ENCODE measurements around the gene VPS51.

Gene VPS51

GRCh38 chr11:65121865-65122696, 26.1 kb downstream of the VPS51 start, which contains the start of the genes FAU and MRPL49:
TSS of gene FAU (minus strand) at chr11:65122134. CDS start at chr11:65121813, 321 bp downstream.
TSS of gene MRPL49 (plus strand) at chr11:65122321. CDS start at chr11:65122347, 26 bp downstream.
- DNase-seq: peak; percentile 99

GRCh38 chr11:65124480-65125196, 28.6 kb downstream of the VPS51 start:
- DNase-seq: no peak

DNA sequence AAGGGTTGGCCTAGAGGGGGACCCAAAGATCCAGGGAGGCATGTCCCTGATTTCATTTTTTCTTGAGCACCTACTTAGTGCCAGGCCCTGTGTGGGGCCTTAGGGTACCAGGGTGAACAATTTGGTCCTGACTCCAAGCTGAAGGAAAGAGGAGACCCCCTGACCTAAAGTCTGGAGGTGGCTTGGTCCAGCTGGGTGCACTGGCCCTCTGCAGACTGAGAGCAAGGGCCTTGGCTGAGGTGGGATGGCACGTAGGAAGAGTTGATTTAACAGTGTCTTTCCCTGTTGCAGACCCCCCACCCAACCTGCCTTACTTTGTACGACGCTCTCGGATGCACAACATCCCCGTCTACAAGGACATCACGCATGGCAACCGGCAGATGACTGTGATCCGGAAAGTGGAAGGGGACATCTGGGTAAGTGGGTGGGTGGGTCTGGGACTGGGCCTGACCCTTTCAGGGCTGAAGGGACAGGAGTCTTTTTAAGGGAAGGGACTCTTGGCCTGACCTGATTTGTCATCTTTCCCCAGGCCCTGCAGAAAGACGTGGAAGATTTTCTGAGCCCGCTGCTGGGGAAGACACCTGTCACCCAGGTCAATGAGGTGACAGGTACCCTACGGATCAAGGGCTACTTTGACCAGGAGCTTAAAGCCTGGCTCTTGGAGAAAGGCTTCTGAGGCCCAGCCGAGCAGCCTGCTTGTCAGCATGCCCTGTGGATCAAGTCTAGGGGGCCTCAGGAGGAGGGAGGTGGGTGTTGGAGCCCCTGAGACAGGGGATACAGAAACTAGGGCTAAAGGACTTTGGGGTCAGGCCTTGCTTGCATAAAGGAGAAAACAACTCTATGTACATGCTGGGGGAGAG, 29.4 kb downstream of the VPS51 start:
- DNase-seq: no peak

DNA sequence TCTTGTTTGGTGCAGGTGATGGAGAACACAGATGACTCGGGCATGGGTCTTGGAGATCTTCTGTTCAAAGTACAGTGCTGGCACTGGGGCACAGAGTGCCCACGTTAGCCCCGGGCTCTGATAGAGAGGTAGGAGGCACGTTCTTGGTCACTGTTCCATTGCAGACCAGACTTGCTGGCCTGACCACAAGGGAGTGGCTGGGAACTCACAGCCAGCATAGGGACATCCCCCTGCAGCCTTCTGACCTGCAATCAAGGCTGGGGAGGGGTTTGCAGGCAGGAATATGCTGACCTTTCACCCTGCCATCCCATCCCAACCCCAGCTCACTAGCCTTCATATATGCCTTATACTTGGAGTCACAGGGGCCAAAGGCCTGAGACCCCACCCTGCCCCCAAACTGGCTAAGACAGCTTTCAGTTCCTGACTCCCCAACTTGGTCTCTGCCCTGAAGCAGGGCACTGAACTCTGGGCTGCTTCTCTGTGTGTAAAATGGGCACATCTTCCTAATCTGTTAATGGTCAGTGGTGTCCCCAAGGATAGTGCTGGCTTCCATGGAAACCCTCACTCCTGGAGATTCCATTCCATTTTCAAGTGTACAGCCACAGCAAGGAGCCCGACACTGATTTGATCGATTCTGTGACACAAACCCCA, 30.7 kb downstream of the VPS51 start:
- no peak for DNase-seq

- no peak for DNase-seq
Measured at GRCh38 chr11:65127473-65128181, 31.6 kb downstream of the VPS51 start.

DNA sequence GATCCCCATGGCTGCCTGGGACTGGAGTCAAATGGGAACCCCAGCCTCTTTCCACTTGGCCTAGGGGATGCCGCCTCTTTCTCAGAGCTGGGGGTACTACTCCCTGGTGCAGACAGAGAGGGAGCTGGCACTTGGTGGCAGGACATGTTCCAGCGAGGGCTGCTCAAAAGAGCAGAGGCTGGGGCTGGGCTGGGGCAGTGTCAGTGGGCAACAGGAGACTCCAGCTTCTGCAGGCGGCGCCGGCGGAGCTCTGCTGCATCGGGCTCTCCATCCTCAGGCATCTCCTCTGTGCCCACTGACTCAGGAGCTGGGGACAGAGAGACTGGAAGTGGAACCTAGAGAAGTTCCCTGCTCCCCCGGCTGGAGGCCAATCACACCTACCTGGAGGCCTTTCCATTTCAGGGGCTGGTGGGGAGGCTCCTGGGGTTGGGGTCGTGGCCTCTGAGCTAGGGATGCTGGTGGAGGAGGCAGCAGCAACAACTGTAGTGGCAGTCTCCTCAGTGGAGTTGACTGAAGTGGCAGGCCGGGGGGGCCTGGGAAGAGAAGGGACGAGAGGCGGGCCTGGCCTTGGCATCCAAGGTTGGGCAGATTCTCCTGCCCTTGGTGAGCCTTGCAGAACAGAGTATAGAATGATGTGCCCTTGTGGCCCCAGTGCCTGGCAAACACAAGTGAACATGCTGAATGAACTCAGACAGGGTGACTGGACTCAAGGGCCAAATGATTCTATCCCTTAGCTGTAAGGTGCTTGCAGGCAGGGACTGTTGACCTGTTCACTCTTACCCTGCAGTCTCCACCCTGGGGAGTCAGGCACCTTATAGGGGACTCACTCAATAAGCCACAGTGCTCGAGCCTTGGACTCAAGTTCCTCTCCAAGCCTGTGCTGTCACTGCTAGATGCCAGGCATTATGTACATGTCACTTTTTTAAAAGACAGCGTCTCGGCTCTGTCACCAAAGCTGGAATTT, 32.5 kb downstream of the VPS51 start:
- no peak for DNase-seq

DNA sequence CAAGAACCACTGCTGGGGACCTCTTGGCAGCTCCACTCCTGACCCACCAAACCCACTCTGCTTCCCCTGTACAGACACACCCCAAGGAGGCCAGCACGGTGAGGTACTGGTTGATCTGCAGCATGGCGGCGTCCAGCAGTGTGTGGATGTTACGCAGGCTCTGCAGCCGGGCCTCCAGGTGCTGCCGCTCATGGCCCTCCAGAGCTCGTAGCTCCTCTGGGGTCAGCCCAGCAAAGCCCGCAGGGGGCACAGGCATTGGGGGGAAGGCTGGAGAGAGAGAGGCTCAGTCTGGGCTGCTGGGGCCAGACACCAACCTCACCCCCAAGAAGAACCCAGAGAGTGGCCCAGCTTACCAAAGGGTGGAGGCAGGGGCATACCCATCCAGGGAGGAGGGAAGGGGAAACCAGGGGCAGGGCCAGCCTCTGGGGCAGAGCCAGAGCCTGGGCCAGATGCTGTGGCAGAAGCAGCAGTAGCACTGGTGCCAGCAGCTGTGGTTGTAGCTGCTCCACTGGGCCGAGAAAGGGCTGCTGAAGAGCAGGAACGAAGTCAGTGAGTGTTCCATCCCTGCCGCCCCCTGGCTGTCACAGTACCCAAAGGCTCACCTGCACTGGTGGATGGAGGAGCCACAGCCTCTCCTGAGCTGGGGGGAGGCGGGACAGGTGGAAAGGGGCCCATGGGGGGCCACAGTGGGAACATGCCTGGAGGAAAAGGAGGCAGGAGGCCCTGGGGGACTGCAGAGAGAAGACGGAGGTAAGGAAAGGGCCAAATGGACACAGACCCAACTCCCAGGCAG, 33.8 kb downstream of the VPS51 start:
- DNase-seq: no peak

DNA sequence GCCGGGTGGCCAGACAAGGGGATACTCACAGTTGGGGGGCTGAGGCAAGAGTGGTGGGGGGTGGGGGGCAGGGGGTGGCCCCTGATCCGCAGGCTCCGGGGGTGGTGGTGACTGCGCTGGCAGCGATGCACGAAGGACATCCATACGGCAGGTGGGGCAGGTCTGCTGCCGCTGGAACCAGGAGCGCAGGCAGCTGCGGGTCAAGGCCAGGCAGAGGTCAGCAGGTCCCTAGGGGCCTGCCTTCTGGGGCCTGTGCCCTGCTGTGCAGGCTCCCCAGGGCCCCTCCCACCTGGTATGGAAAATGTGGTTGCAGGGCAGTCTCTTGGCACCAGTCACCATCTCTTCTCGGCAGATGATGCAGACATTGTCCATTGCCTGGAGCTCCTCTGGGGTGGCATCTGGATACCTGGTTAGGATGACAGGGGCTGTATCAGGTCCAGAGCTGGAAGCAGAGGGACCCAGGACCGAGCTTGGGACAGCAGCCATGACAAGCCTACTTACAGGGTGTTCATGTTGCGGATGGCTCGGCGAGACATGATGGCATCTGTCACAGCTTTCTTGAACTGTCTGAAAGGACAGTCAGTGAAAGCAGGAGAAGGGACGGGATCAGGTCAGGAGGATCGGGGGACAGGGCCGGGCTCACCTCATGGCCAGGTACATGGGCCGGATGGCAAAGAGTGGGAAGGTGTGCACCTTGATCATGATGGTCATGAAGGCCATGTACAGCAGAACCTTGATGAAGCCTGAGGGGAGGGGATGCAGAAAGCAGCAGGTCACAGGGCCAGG, 34.8 kb downstream of the VPS51 start:
- no peak for DNase-seq

GRCh38 chr11:65131417-65131776, 35.4 kb downstream of the VPS51 start:
- no peak for DNase-seq

DNA sequence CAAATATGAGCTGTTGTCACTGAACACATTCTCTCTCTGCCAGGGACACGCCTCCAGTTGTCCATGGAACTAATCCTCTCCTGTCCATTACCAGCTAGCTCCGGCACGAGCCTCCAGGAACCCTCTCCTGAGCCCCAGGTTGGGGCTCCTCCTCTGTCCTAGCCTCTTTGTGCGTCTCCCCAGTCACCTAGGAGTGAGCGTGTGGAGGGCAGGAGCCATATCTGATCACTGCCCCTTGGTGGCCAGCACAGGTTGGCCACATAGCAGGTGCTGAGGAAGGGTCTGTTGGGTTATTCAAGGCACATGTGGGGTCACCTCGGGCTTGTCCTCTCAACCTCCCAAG, 35.9 kb downstream of the VPS51 start:
- no peak for DNase-seq

DNA sequence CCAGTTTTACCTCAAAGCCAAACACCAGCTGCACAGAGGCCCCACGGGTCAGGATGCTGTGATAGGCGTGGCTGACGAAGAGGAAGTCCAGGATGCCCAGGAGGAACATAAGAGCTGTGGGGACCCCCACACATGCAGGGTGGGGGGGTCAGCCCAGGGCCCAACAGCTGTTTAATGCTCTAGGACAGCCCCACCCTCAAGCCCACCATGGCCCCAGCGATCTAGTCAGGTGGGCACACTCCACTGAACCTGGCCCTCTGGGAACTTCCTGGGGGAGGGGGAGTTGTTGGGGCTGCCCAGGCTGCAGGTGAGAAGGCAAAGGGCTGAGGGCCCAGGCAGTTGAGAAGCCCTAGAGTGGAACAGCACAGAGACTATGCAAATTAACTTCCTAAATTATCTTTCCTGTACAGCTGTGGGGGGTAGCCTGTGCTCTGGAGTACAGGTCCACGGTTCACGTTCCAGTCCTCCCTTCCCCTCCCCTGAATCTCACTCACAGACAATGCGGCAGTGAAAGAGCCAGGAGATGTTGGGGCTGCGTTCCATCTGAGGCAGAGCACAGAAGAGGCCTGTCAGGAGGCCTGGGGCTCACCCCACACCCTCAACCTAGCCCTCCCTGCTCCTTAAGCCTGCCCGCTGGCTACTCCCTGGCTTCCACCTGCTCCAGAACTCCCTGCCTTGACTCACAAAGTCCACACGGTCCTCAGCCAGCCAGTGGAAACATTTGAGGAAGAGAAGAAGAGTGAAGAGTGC, 36.4 kb downstream of the VPS51 start:
- no peak for DNase-seq

DNA sequence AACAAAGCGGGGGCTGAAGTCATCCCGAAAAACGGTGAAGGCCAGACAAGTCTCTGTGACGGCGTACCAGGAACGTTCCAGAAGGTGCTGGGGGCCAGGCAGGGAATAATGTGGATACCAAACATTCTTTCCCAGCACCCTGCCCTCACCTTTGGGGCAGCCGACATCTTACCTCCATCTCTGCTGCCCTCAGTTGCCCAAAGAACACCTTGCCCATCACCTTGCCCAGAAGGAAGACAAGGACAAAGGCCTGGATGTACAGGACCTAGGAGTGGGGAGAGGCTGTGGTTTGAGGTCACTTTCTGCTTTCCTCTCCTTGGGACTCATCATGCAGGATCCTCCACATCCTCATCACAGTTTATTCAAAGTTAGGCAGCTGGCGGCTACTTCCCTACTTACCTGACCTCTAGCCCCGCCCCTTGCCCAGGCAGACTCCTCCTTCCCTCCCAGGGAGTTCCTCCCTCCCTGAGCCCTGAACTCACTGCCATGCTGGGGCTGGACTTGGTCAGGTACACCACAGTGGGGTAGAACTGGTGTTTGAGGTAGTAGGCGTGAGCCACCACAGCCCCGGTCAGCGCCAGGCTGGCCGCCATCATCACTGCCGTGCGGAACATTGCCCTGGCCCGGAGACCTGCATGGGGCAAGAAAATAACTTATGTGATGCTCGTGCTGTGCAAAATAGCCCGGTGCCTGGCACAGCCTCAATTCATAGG, 37.1 kb downstream of the VPS51 start:
- DNase-seq: peak; percentile 61

DNA sequence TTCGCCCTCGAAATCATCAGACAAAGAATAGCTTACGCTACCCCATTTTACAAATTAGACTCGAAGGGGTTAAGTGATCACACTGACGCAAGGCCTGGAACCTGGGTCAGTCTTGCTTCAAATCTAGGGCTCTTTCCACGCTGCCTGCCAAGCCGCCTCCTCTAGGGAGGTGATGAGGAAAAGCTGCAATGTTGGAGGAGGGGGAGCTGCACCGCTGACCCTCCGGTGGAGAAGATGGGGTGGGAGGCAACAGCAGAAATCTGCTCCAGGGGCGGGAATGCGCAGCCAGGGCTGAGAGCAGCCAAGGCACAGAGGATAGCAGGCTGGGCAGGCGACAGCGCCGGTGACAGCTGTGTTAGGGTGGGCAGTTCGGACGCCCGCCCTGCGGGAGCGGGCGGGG, 37.7 kb downstream of the VPS51 start:
- no peak for DNase-seq

DNA sequence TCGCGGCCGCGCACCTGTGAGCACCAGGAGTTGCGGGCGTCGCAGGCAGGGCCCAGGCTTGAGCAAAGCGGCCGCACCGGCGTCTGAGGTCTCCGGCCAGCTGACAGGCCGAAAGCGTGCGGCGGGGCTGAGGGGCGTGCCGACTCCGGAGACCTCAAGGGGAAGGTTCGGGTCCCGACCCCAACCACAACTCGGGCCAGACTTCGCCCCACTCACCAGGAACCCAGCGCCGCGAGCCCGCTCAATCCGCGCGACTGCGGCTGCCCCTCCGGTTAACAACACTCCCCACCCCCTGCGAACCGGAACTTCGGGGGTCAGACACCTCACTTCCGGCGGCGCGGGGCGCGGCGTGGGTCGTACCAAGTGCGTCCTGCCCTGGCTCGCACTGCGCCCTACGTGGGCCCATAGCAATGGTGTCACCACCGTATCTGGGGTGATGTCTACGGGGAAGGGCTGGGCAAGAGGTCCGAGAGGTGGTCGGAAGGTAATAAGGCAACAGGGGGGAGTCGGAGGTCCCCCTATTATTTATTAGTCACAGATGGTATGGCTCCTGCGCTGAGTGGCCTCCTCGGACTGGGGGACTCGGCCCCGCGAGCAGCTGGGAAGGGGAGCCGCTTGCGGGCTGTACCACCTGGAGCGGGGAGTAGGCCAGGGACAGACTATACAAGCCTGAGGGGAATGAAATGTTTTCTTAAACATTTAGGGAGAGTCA, 38.4 kb downstream of the VPS51 start, which contains the start of gene SYVN1:
Gene SYVN1, minus strand, starts transcription at position 280 of the 712 bp plus-strand sequence. CDS start 918 bp downstream, outside the sequence.
- peak; percentile 94 for DNase-seq

DNA sequence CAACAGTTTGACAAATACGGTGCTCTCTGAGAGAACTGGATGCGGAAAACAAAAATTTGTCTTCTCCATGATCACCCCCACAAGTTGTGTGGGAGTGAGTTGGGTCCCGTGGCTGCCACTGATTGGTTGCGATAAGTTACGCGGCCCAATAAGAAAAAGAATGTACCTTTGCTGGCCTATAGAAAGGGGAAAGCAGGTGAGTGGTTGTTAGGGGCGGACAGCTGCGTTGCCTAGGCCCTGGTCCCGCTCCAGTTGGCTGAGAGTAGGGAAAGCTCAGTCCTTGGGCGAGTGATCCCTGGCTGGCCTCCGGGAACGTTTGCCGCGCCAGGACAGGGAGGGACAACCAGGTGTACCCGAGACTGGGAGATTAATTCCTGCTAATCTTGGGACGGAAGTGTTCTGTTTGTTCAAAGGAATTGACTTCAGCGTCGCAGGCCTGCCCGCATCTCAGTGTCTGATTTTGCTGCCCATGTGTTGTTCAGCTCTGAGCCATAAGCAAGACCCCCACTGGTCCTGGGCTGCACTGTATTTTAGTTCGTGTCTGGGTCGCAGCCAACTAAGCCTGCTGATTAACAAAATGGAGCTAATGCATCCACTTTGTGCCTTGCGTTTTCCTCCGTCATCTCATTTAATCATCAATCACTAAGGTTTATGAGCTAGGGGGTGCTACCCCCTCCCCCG, 39.1 kb downstream of the VPS51 start:
- peak; percentile 87 for DNase-seq

GRCh38 chr11:65135633-65136145, 39.7 kb downstream of the VPS51 start:
- DNase-seq: no peak
